A549 (cell line): ENCODE data around the gene ZNF774. TPM values are rescaled to one million over a fixed set of nuclear protein-coding genes. Genes with fewer than 3 reads are reported as not detected.

ENCODE experiments used
- ATAC-seq, 2 experiments: fragments of 200-7000 bp in 1 of 2; fragments of >200 bp in 1 of 2; cut with Nextera tagmentation in 1 of 2; cut with Tn5 transposase in 1 of 2; 3 replicates each; pipeline versions ENCODE4 v1.8.0 to v1.9.1; 2018 to 2020; ENCODE audit warnings: mild to moderate bottlenecking in 1 of 2, moderate library complexity in 1 of 2
- CTCF ChIA-PET: fragments of 300-600 bp; sonication (Branson Sonifier 250); formaldehyde crosslinking; extraction: SDS; loops from one replicate; lab custom pipeline; 2021; ENCODE audit warnings: antibody characterized with exemption, inconsistent platforms; lab: Yijun Ruan, JAX
- POLR2A ChIA-PET: fragments of 350-600 bp; formaldehyde crosslinking; extraction: SDS; loops from one replicate; lab custom pipeline; 2021; ENCODE audit warnings: antibody characterized with exemption, inconsistent platforms; lab: Yijun Ruan, JAX
- DNase-seq, 2 experiments: peaks; one replicate each; pipeline versions ENCODE4 v3.0.0 to v3.0.0-alpha.2; 2011 to 2016; ENCODE audit warnings: low read depth in 1 of 2, low spot score in 1 of 2
- FAIRE-seq: peaks from 2 replicates; lab custom pipeline; 2011; peaks lifted over from hg19 to GRCh38; lab: Jason Lieb, UNC
- H3K27ac ChIP-seq, 2 experiments: fragments of >200 bp; sonication (Bioruptor Twin); formaldehyde crosslinking; 3 replicates each; pipeline ENCODE4 v1.5.1; 2016 to 2017
- H3K4me1 ChIP-seq: fragments of >200 bp; sonication (Bioruptor Twin); formaldehyde crosslinking; 3 replicates; pipeline ENCODE4 v1.6.1; 2016
- H3K4me2 ChIP-seq: fragments of >200 bp; sonication (Bioruptor Twin); formaldehyde crosslinking; 3 replicates; pipeline ENCODE4 v1.6.1; 2016
- H3K4me3 ChIP-seq: fragments of >200 bp; sonication (Bioruptor Twin); formaldehyde crosslinking; 3 replicates; pipeline ENCODE4 v1.5.1; 2016
- H3K9me3 ChIP-seq: fragments of >200 bp; sonication (Bioruptor Twin); formaldehyde crosslinking; 3 replicates; pipeline ENCODE4 v1.6.1; 2016
- BCL3 ChIP-seq: fragments of >200 bp; sonication (Bioruptor Twin); formaldehyde crosslinking; IDR thresholded peaks from 3 replicates; pipeline ENCODE4 v1.6.1; 2016
- CBX8 ChIP-seq: fragments of 200-600 bp; sonication (generic); IDR thresholded peaks from 2 replicates; pipeline ENCODE4 v1.6.1; 2016
- CTCF ChIP-seq: fragments of >200 bp; sonication (Bioruptor Twin); formaldehyde crosslinking; IDR thresholded peaks from 3 replicates; pipeline ENCODE4 v1.5.1; 2016
- E2F6 ChIP-seq: IDR thresholded peaks from 2 replicates; pipeline ENCODE4 v1.6.1; 2012; ENCODE audit warnings: low read depth, borderline replicate concordance
- EHF ChIP-seq: fragments of 250-450 bp; sonication (Bioruptor Pico); IDR thresholded peaks from 2 replicates; pipeline ENCODE4 v1.5.0; 2020; ENCODE audit warnings: mild to moderate bottlenecking
- EP300 ChIP-seq, 2 experiments: fragments of >200 bp; sonication (Bioruptor Twin); formaldehyde crosslinking; IDR thresholded peaks; 2 replicates in 1 of 2; 3 replicates in 1 of 2; pipeline ENCODE4 v1.6.1; 2016 to 2017
- GATA3 ChIP-seq: IDR thresholded peaks from 2 replicates; pipeline ENCODE4 v1.6.1; 2012; ENCODE audit warnings: borderline replicate concordance
- HMGXB4 ChIP-seq: fragments of 250-450 bp; sonication (Bioruptor Pico); IDR thresholded peaks from 2 replicates; pipeline ENCODE4 v1.5.0; 2021; ENCODE audit warnings: mild to moderate bottlenecking, moderate library complexity, borderline replicate concordance
- HOXA7 ChIP-seq: fragments of 250-450 bp; sonication (Bioruptor Pico); IDR thresholded peaks from 2 replicates; pipeline ENCODE4 v1.5.0; 2020; ENCODE audit warnings: mild to moderate bottlenecking, moderate library complexity
- HOXB13 ChIP-seq: fragments of 250-450 bp; sonication (Bioruptor Pico); IDR thresholded peaks from 2 replicates; pipeline ENCODE4 v1.5.0; 2020; ENCODE audit warnings: low read depth, mild to moderate bottlenecking, moderate library complexity
- HOXB5 ChIP-seq: fragments of 250-450 bp; sonication (Bioruptor Pico); IDR thresholded peaks from 2 replicates; pipeline ENCODE4 v1.5.0; 2020; ENCODE audit warnings: mild to moderate bottlenecking, moderate library complexity
- KDM5A ChIP-seq: fragments of 200-600 bp; sonication (generic); IDR thresholded peaks from 2 replicates; pipeline ENCODE4 v1.6.1; 2016; ENCODE audit warnings: antibody characterized with exemption, mild to moderate bottlenecking
- MAFK ChIP-seq: fragments of 450-650 bp; IDR thresholded peaks from 2 replicates; pipeline ENCODE4 v1.6.1; 2014; ENCODE audit not compliant: partially characterized antibody
- MAX ChIP-seq: IDR thresholded peaks from 2 replicates; pipeline ENCODE4 v1.6.1; 2012
- MYC ChIP-seq: IDR thresholded peaks from 2 replicates; pipeline ENCODE4 v1.6.1; 2012; ENCODE audit warnings: mild to moderate bottlenecking, inconsistent platforms, low read length, improper control_type of control experiment, borderline replicate concordance
- NPAS2 ChIP-seq: fragments of 250-450 bp; sonication (Bioruptor Pico); IDR thresholded peaks from 2 replicates; pipeline ENCODE4 v1.8.0; 2022; ENCODE audit warnings: mild to moderate bottlenecking, moderate library complexity, borderline replicate concordance
- PBX3 ChIP-seq: IDR thresholded peaks from 2 replicates; pipeline ENCODE4 v1.6.1; 2012
- PHF8 ChIP-seq: fragments of 200-600 bp; sonication (generic); IDR thresholded peaks from 2 replicates; pipeline ENCODE4 v1.6.1; 2016; ENCODE audit warnings: low read depth, mild to moderate bottlenecking, antibody characterized with exemption, moderate library complexity, borderline replicate concordance
- POLR2A ChIP-seq: IDR thresholded peaks from 2 replicates; pipeline ENCODE4 v1.6.1; 2012; ENCODE audit warnings: mild to moderate bottlenecking, low read length
- RAD21 ChIP-seq, 2 experiments: fragments of >200 bp in 1 of 2; sonication (Bioruptor Twin) in 1 of 2; formaldehyde crosslinking in 1 of 2; IDR thresholded peaks in 1 of 2; conservative IDR thresholded peaks in 1 of 2; 2 replicates in 1 of 2; 3 replicates in 1 of 2; pipeline ENCODE4 v1.6.1; 2012 to 2018; ENCODE audit warnings: inconsistent platforms in 1 of 2
- RCOR1 ChIP-seq: fragments of 150-350 bp; IDR thresholded peaks from 2 replicates; pipeline ENCODE4 v1.6.1; 2014; ENCODE audit warnings: antibody characterized with exemption, low read length, low read depth
- RNF2 ChIP-seq: fragments of 200-600 bp; sonication (generic); IDR thresholded peaks from 2 replicates; pipeline ENCODE4 v1.6.1; 2016; ENCODE audit warnings: low read depth, mild to moderate bottlenecking, antibody characterized with exemption, moderate library complexity, borderline replicate concordance
- SREBF2 ChIP-seq: fragments of 450-650 bp; IDR thresholded peaks from 2 replicates; pipeline ENCODE4 v1.6.1; 2014; ENCODE audit warnings: mild to moderate bottlenecking, moderate library complexity
- TFCP2L1 ChIP-seq: fragments of 250-450 bp; sonication (Bioruptor Pico); IDR thresholded peaks from 2 replicates; pipeline ENCODE4 v1.5.0; 2021; ENCODE audit warnings: mild to moderate bottlenecking
- TP53 ChIP-seq: fragments of 250-450 bp; sonication (Bioruptor Pico); IDR thresholded peaks from 2 replicates; pipeline ENCODE4 v1.5.0; 2021; ENCODE audit warnings: mild to moderate bottlenecking, moderate library complexity
- USF2 ChIP-seq: fragments of 450-650 bp; IDR thresholded peaks from 2 replicates; pipeline ENCODE4 v1.6.1; 2014; ENCODE audit warnings: antibody characterized with exemption
- ZNF302 ChIP-seq: fragments of 250-450 bp; sonication (Bioruptor Pico); IDR thresholded peaks from 2 replicates; pipeline ENCODE4 v1.9.0; 2021; ENCODE audit warnings: inconsistent platforms, mild to moderate bottlenecking, moderate library complexity
- ZSCAN20 ChIP-seq: fragments of 250-450 bp; sonication (Bioruptor Pico); IDR thresholded peaks from 2 replicates; pipeline ENCODE4 v1.8.0; 2022; ENCODE audit warnings: mild to moderate bottlenecking, moderate library complexity
- WGBS: methylation state at CpG from one replicate; pipeline ENCODE4 v1.1.6; 2017; ENCODE audit errors: missing lambda C conversion rate; 5-methylcytosine and 5-hydroxymethylcytosine counted together
- polyA plus RNA-seq, 4 experiments: library from polyadenylated mRNA; depleted of rRNA in 3 of 4; stranded (reverse); fragments of >200 nt; fragmentation: RNase III in 1 of 4; extraction: RNeasy Plus Mini Kit Qiagen cat#74134 plus additional on column Dnase treatment in 1 of 4; gene quantifications; 2 replicates in 3 of 4; 3 replicates in 1 of 4; pipeline ENCODE4 v1.2.3, GENCODE V29; 2011 to 2017

The ZNF774 gene
- polyA plus RNA-seq, 2 of the 4 experiments (the other 2 are of a cell fraction): 1.2 to 1.3 TPM

- no peak overlapping the region for H3K27ac ChIP-seq
- H3K9me3 ChIP-seq: no peaks in the 10 kb centered on the region
- POLR2A ChIA-PET: no interaction called here
- no peak overlapping the region for H3K4me2 ChIP-seq
- CTCF ChIA-PET: interaction anchor here (0.7 to 4.7 kb wide), 5 partner anchors 9 to 95 kb away, joined by 3 to 22 read pairs (median 4); no protein-coding TSS in a partner anchor
- TF ChIP-seq SREBF2 (no peak), PBX3 (no peak), HOXB5 (CRISPR knock-in tag) (no peak), RAD21 (conservative IDR thresholded peaks at IDR 0.05 in 1 of 2, IDR thresholded peaks at IDR 0.05 in 1 of 2) (no peak), EHF (no peak)
- TF ChIP-seq, all 56 proteins: peak for 0
- FAIRE-seq (no peak), DNase-seq (no peak), ATAC-seq (no peak)
- WGBS: 83% methylated on average over 2 of the region's 2 CpGs
- H3K4me1 ChIP-seq: peaks cover 10% of the 10 kb centered on the region; the same call in 2 of the 3 replicates
- H3K4me3 ChIP-seq: no peak overlapping the region
Observed at GRCh38 chr15:90386221-90386620, 34.1 kb downstream of the ZNF774 start.

- Histone ChIP-seq H3K4me1 (peaks cover 10% of the 10 kb centered on the region; the same call in 2 of the 3 replicates), H3K27ac (peak within 1 kb of the TSS; percentile 93 to 95), H3K9me3 (no peaks in the 10 kb centered on the region), H3K4me2 (peak within 1 kb of the TSS; percentile 92), H3K4me3 (peak within 1 kb of the TSS; percentile 78)
- POLR2A ChIA-PET: interaction anchor here (0.6 to 2.2 kb wide), 35 partner anchors 9 to 607 kb away, joined by 3 to 52 read pairs (median 4); partner anchors contain the start of genes PRC1, TTLL13 and ZNF774
- peak; percentile 98 for DNase-seq
- WGBS: 8% methylated on average over 22 of the region's 62 CpGs
- ATAC-seq: peak; percentile 96 to 97
- CTCF ChIA-PET: interaction anchor here (0.6 to 4.7 kb wide), 10 partner anchors 10 to 117 kb away, joined by 3 to 22 read pairs (median 6); no protein-coding TSS in a partner anchor
- FAIRE-seq: no peak
- no peak for TF ChIP-seq ZSCAN20 (CRISPR knock-in tag)
- no peak for TF ChIP-seq HMGXB4 (CRISPR knock-in tag)
- peak; percentile 72; the same call in 1 of the 2 replicates for TF ChIP-seq PHF8
- TF ChIP-seq KDM5A: no peak
- no peak for TF ChIP-seq ZNF302 (CRISPR knock-in tag)
- TF ChIP-seq E2F6: peak; percentile 36; the same call in 1 of the 2 replicates
- TF ChIP-seq CTCF: no peak
- no peak for TF ChIP-seq USF2
- TF ChIP-seq POLR2A: peak; percentile 94
- TF ChIP-seq GATA3: no peak
- 0 out of 2 replicates have a peak, but pooled peaks have one; percentile 22 for TF ChIP-seq MYC
- no peak for TF ChIP-seq HOXB13 (CRISPR knock-in tag)
- TF ChIP-seq CBX8: no peak
- no peak for TF ChIP-seq RCOR1
- no peak for TF ChIP-seq HOXA7
- TF ChIP-seq RAD21 (conservative IDR thresholded peaks at IDR 0.05 in 1 of 2, IDR thresholded peaks at IDR 0.05 in 1 of 2): peak in 1 of 2 experiments; percentile 37; a peak in 2 of 5 replicates
- peak; percentile 60 for TF ChIP-seq MAX
- TF ChIP-seq RNF2: no peak
- peak; percentile 73; the same call in 1 of the 3 replicates for TF ChIP-seq BCL3
- no peak for TF ChIP-seq MAFK
- TF ChIP-seq EP300 (IDR thresholded peaks at IDR 0.05): no peak
- no peak for TF ChIP-seq TP53 (CRISPR knock-in tag)
- TF ChIP-seq NPAS2 (CRISPR knock-in tag): no peak
- TF ChIP-seq TFCP2L1 (CRISPR knock-in tag): no peak
Observed at GRCh38 chr15:90387534-90388461, 35.7 kb downstream of the ZNF774 start, which contains the start of gene IQGAP1. IQGAP1 (plus strand) TSS chr15:90388242; CDS start chr15:90388342, 100 bp downstream.
